ENCODE results near the gene TPST2.

DNA sequence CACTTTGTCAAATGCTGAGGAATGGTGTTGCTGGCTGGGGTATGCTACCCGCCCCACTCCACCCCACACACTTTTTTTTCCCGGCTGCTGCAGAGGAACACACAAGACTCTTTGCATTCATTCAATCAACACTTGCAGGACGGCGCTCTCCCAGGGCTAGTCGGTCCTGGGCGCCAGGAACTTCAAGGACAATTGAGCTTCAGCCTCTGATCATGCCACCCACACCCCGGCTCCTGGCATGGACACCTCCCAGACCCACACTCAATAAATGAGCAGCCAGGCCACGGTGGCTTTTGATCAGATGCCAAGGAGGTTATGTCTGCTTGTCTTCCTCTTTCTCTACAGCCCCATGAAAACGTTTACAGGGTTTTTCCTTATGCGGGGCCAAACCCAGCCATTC, 19.8 kb downstream of the TPST2 start:
- TF ChIP-seq, protein P1, sequence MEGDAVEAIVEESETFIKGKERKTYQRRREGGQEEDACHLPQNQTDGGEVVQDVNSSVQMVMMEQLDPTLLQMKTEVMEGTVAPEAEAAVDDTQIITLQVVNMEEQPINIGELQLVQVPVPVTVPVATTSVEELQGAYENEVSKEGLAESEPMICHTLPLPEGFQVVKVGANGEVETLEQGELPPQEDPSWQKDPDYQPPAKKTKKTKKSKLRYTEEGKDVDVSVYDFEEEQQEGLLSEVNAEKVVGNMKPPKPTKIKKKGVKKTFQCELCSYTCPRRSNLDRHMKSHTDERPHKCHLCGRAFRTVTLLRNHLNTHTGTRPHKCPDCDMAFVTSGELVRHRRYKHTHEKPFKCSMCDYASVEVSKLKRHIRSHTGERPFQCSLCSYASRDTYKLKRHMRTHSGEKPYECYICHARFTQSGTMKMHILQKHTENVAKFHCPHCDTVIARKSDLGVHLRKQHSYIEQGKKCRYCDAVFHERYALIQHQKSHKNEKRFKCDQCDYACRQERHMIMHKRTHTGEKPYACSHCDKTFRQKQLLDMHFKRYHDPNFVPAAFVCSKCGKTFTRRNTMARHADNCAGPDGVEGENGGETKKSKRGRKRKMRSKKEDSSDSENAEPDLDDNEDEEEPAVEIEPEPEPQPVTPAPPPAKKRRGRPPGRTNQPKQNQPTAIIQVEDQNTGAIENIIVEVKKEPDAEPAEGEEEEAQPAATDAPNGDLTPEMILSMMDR (IDR thresholded peaks at IDR 0.05): no peak
- no peak for TF ChIP-seq POLR2A (IDR thresholded peaks at IDR 0.05)

All from esophagus squamous epithelium (tissue), 4 donors.